ENCODE measurements around the gene RANGAP1. TPM values are rescaled to one million over a fixed set of nuclear protein-coding genes. Genes with fewer than 3 reads are reported as not detected.

Gene RANGAP1
- total and polyA plus RNA-seq, 2 of the 4 experiments (the other 2 are of a cell fraction): 71.2 to 148 TPM

- H3K9me3 ChIP-seq (ENCODE audit: control insufficient read depth, insufficient read depth, low read length): no peaks in the 10 kb centered on the region
- ChIA-PET CTCF (no interaction called here), POLR2A (ENCODE audit: unreplicated experiment) (no interaction called here)
- DNase-seq: no peak
- no peak overlapping the region for H3K4me3 ChIP-seq (ENCODE audit: insufficient read depth, low read depth, low read length)
- H3K27me3 ChIP-seq (ENCODE audit: control insufficient read depth, insufficient read depth, low read length): no peaks in the 10 kb centered on the region
- no peak overlapping the region for H3K9ac ChIP-seq (ENCODE audit: low read depth, low read length)
- H3K23ac ChIP-seq (ENCODE audit: low read depth, low read length): no peak overlapping the region
- H2AK9ac ChIP-seq (replicated peaks; ENCODE audit: low read depth, low read length, poor library complexity): no peak overlapping the region
- H2BK15ac ChIP-seq (ENCODE audit: low read depth, low read length): no peak overlapping the region
- no peak for TF ChIP-seq MXI1 (IDR thresholded peaks at IDR 0.05; ENCODE audit: borderline replicate concordance, low read depth, low read length)
- TF ChIP-seq RFX5 (IDR thresholded peaks at IDR 0.05; ENCODE audit: low read depth, low read length): no peak
- TF ChIP-seq RAD21 (IDR thresholded peaks at IDR 0.05; ENCODE audit: low read length): no peak
- no peak for TF ChIP-seq CEBPB (IDR thresholded peaks at IDR 0.05; ENCODE audit: low read depth, low read length)
- no peak overlapping the region for H3K4ac ChIP-seq (ENCODE audit: low read depth, low read length)
- 98% methylated on average over 8 of the region's 10 CpGs; no CpG with 5 or more reads in 1 of the 2 experiments for WGBS, 2 experiments (ENCODE audit: extremely low coverage in 2 of 2, insufficient read length in 1 of 2)
- H2BK120ac ChIP-seq (ENCODE audit: low read depth, low read length): no peak overlapping the region
- H3K18ac ChIP-seq (ENCODE audit: low read depth, low read length): no peak overlapping the region
- H4K5ac ChIP-seq (ENCODE audit: low read depth, low read length): no peak overlapping the region
- H3K14ac ChIP-seq (replicated peaks; ENCODE audit: low read depth, low read length): no peak overlapping the region
- H4K91ac ChIP-seq (ENCODE audit: insufficient read depth, low read depth, low read length): no peak overlapping the region
- H3K56ac ChIP-seq (ENCODE audit: extremely low read depth, insufficient read depth, low read length): no peak overlapping the region
- H3K4me2 ChIP-seq (ENCODE audit: low read depth, low read length): no peak overlapping the region
- H3K4me1 ChIP-seq (ENCODE audit: control insufficient read depth, insufficient read depth, low read length): peaks cover 2% of the 10 kb centered on the region; the same call in 1 of the 2 replicates
- H4K20me1 ChIP-seq (ENCODE audit: insufficient read depth, low read length): peaks cover 11% of the 10 kb centered on the region; the same call in 1 of the 2 replicates
- in situ Hi-C loops (cut with MboI; ENCODE audit: low sequenced_read_pairs) (no loop called here), intact Hi-C loops (cut with micrococcal nuclease) (no loop called here), dilution Hi-C loops (cut with HindIII; ENCODE audit: low sequenced_read_pairs, unreplicated experiment) (no loop called here)
- no peak overlapping the region for H3K27ac ChIP-seq (ENCODE audit: insufficient read depth, low read length)
- no peaks in the 10 kb centered on the region; the same call in 1 of the 2 replicates for H3K9me1 ChIP-seq (ENCODE audit: insufficient read depth, low read length)
- ATAC-seq (ENCODE audit: low read depth): no peak
- H2AK5ac ChIP-seq (ENCODE audit: low read depth, low read length): no peak overlapping the region
- BruUV-seq (replicated peaks): no TSS peak
- no peak overlapping the region for H4K8ac ChIP-seq (ENCODE audit: low read depth in 2 of 2, low read length in 2 of 2)
- H3K36me3 ChIP-seq (ENCODE audit: control insufficient read depth, insufficient read depth, low read length): peaks cover 77% of the 10 kb centered on the region
- peaks cover 19 to 55% of the 10 kb centered on the region in 2 experiments for H3K79me1 ChIP-seq (ENCODE audit: low read depth in 1 of 2, low read length in 2 of 2)
- no peak overlapping the region for H2BK5ac ChIP-seq (ENCODE audit: low read depth, low read length, poor library complexity, severe bottlenecking)
- H2AFZ ChIP-seq (replicated peaks; ENCODE audit: low read length, poor library complexity): no peak overlapping the region
- no peak overlapping the region for H2BK20ac ChIP-seq (ENCODE audit: low read depth, low read length)
Observed at GRCh38 chr22:41248758-41249157, 37.2 kb downstream of the RANGAP1 start.
